Activated T-cell treated with anti-CD3 and anti-CD28 coated beads, Interleukin-2, amount 50 U/mL, for 24 hours (primary cell): Measurements from ENCODE around the gene ANKDD1B.

ENCODE experiments used
- DNase-seq: peaks from one replicate; pipeline ENCODE4 v3.0.0-alpha.2; 2020
- H3K27ac Mint-ChIP-seq: 2 replicates; pipeline ENCODE4 v1.8.0; 2020; ENCODE audit warnings: mild to moderate bottlenecking, mixed read lengths
- H3K27me3 Mint-ChIP-seq: 2 replicates; pipeline ENCODE4 v1.8.0; 2020; ENCODE audit warnings: mixed read lengths
- H3K36me3 Mint-ChIP-seq: 2 replicates; pipeline ENCODE4 v1.8.0; 2020; ENCODE audit warnings: low read depth, mixed read lengths
- H3K4me1 Mint-ChIP-seq: 2 replicates; pipeline ENCODE4 v1.8.0; 2020; ENCODE audit warnings: low read depth, mixed read lengths
- H3K4me3 Mint-ChIP-seq: 2 replicates; pipeline ENCODE4 v1.8.0; 2020; ENCODE audit warnings: mild to moderate bottlenecking, moderate library complexity, mixed read lengths
- H3K9me3 Mint-ChIP-seq: 2 replicates; pipeline ENCODE4 v1.8.0; 2020; ENCODE audit warnings: mixed read lengths

The ANKDD1B gene

DNA sequence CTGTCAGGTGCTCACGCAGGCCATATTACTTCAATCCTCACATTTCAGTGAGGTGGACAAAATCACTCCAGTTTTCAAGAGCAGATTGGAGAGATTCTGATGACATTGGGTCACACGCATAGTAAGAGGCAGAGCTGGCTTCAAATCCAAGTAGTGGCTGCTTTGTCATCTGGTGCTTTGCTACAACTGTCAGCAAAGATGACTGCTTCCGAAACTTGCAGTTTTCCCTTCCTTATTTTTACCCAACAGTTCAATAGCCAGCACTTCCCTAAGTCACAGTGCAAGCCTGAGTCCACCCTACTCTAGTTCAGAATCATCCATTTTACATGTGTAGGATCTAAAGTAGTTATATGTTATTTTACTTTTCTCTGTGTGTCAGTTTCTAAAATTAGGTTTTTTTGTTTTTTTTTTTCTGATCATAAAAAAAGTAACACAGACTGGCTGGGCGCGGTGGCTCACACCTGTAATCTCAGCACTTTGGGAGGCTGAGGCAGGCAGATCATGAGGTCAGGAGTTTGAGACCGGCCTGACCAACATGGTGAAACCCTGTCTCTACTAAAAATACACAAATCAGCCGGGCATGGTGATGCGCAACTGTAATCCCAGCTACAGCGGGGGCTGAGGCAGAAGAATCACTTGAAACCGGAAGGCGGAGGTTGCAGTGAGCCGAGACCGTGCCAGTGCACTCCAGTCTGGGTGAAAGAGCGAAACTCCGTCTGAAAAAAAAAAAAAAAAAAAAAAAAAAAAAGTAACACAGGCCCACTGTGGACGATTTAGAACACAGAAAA lies 49.6 kb downstream of the ANKDD1B start:
- DNase-seq: no peak
- no peak overlapping the region for H3K27ac Mint-ChIP-seq
- no peaks in the 10 kb centered on the region for H3K9me3 Mint-ChIP-seq
- H3K4me1 Mint-ChIP-seq: peaks cover 2% of the 10 kb centered on the region
- no peaks in the 10 kb centered on the region for H3K27me3 Mint-ChIP-seq
- H3K4me3 Mint-ChIP-seq: no peak overlapping the region
- no peaks in the 10 kb centered on the region for H3K36me3 Mint-ChIP-seq

GRCh38 chr5:75662061-75662460 lies 50.8 kb downstream of the ANKDD1B start:
- no peaks in the 10 kb centered on the region for H3K9me3 Mint-ChIP-seq
- H3K27ac Mint-ChIP-seq: no peak overlapping the region
- no peak overlapping the region for H3K4me3 Mint-ChIP-seq
- no peaks in the 10 kb centered on the region for H3K36me3 Mint-ChIP-seq
- H3K27me3 Mint-ChIP-seq: no peaks in the 10 kb centered on the region
- DNase-seq: no peak
- H3K4me1 Mint-ChIP-seq: peaks cover 4% of the 10 kb centered on the region

DNA sequence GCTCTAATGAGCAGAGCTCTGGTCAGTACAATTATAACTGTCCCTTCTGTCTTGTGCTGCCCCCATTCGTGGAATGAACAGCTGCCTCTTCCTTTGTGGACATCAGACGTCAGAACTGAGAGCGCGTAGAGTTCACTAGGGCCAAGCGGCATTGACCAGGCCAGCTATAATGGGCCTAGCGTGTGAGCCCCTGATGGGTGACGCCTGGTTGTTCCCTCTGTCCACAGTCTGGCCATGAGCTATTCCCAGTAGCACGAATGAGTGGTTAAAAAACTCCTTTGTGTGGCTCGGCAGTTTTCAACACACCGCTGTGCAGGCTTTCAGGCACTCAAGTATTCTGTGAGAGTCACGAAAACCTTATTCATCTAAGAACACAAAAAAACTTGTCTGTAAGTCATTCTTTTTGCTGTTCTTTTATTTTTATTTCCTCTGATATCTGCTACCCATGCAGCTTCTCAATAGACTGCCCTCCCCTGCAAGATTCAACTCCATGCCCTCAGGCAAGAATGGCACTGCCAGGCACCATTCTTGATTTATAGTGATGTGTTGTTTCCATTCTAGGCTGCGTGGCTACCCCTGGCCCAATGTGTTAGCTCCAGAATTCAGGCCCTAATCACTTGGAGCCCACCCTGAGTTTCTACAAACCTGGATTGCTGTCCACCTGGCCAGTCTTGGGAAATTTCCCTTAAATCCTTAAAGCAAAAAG lies 52.5 kb downstream of the ANKDD1B start:
- Mint-ChIP-seq H3K9me3 (no peaks in the 10 kb centered on the region), H3K27me3 (no peaks in the 10 kb centered on the region), H3K36me3 (no peaks in the 10 kb centered on the region), H3K4me1 (peaks cover 13% of the 10 kb centered on the region), H3K27ac (no peak overlapping the region), H3K4me3 (no peak overlapping the region)
- DNase-seq: no peak

DNA sequence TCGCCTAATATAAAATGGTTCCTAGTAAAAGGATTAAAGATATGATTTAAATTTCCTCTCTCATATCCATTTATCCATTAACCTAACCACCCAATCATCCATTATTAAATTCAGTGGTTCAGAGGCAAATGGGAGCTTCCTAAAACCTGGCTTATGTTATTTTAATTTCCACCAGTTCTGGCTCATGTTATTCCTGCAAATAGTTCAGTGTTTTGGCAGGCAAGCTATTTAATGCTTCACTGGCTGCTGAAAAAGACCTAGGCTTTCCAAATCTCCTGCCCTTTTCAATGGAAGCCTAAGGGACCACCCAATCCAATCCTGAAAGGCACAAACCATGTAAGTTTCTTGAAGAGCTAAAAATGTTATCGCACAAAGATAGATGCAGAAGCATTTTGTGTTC lies 53.7 kb downstream of the ANKDD1B start:
- H3K4me1 Mint-ChIP-seq: peaks cover 25% of the 10 kb centered on the region
- no peaks in the 10 kb centered on the region for H3K27me3 Mint-ChIP-seq
- no peak for DNase-seq
- H3K36me3 Mint-ChIP-seq: peaks cover 9% of the 10 kb centered on the region
- H3K9me3 Mint-ChIP-seq: no peaks in the 10 kb centered on the region
- no peak overlapping the region for H3K27ac Mint-ChIP-seq
- no peak overlapping the region for H3K4me3 Mint-ChIP-seq

DNA sequence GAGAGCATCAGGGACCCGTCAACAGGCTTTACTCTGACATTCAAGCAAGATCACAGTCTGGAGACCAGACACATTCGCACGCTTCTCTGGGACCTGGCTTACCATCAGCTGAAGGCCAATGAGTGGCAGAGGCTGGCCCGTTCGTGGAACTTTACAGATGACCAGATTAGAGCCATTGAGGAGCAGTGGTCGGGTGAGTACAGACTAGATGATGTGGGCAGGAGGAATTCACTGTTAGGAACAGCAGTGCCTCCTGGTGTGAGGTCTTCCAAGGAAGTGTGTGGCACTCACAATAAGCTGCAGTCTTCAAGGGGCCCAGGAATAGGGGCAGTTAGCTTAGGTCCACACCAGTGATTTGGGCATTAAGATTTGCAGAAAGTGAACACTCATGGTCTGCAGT lies 55.5 kb downstream of the ANKDD1B start:
- no peaks in the 10 kb centered on the region for H3K9me3 Mint-ChIP-seq
- no peak overlapping the region for H3K4me3 Mint-ChIP-seq
- H3K36me3 Mint-ChIP-seq: peaks cover 21% of the 10 kb centered on the region
- no peak for DNase-seq
- H3K4me1 Mint-ChIP-seq: peaks cover 38% of the 10 kb centered on the region
- no peaks in the 10 kb centered on the region for H3K27me3 Mint-ChIP-seq
- H3K27ac Mint-ChIP-seq: no peak overlapping the region

DNA sequence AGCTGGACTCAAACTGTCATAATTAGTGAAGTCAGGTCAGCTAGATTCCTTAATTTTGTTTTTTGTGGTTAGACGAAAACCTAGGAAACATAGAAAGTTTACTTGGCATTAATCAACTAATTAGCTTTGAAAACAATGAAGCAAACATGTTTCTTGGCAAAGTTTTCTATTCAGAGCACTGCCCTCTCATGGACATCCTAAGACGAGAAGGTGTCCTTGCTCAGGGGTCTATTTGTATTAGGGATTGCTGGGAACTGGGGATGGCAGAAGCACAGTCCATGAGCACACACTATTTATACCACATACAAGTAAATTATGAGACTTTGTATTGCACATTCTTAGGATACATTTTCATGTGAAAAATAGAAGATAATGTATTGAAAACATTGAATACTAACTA lies 56.3 kb downstream of the ANKDD1B start:
- Mint-ChIP-seq H3K9me3 (no peaks in the 10 kb centered on the region), H3K4me1 (peaks cover 38% of the 10 kb centered on the region), H3K27me3 (no peaks in the 10 kb centered on the region), H3K36me3 (peaks cover 28% of the 10 kb centered on the region), H3K4me3 (no peak overlapping the region), H3K27ac (no peak overlapping the region)
- DNase-seq: no peak

- Mint-ChIP-seq H3K4me3 (peak overlapping the region; percentile 76), H3K27me3 (no peaks in the 10 kb centered on the region), H3K4me1 (peaks cover 40% of the 10 kb centered on the region), H3K36me3 (peaks cover 36% of the 10 kb centered on the region), H3K9me3 (no peaks in the 10 kb centered on the region), H3K27ac (peak overlapping the region; percentile 98)
- DNase-seq: no peak
Measured at GRCh38 chr5:75668445-75668844, 57.2 kb downstream of the ANKDD1B start.

GRCh38 chr5:75668977-75669689 lies 57.9 kb downstream of the ANKDD1B start:
- H3K4me3 Mint-ChIP-seq: peak overlapping the region; percentile 76
- peak overlapping the region; percentile 98 for H3K27ac Mint-ChIP-seq
- H3K4me1 Mint-ChIP-seq: peaks cover 40% of the 10 kb centered on the region
- DNase-seq: peak; percentile 64
- no peaks in the 10 kb centered on the region for H3K27me3 Mint-ChIP-seq
- no peaks in the 10 kb centered on the region for H3K9me3 Mint-ChIP-seq
- H3K36me3 Mint-ChIP-seq: peaks cover 39% of the 10 kb centered on the region

- no peaks in the 10 kb centered on the region for H3K27me3 Mint-ChIP-seq
- no peaks in the 10 kb centered on the region for H3K9me3 Mint-ChIP-seq
- no peak for DNase-seq
- peaks cover 40% of the 10 kb centered on the region for H3K4me1 Mint-ChIP-seq
- peak overlapping the region; percentile 81 for H3K27ac Mint-ChIP-seq
- no peak overlapping the region for H3K4me3 Mint-ChIP-seq
- peaks cover 47% of the 10 kb centered on the region for H3K36me3 Mint-ChIP-seq
Measured at GRCh38 chr5:75670577-75670976, 59.3 kb downstream of the ANKDD1B start.

- Mint-ChIP-seq H3K36me3 (peaks cover 56% of the 10 kb centered on the region), H3K27me3 (no peaks in the 10 kb centered on the region), H3K4me3 (no peak overlapping the region), H3K4me1 (peaks cover 38% of the 10 kb centered on the region), H3K9me3 (no peaks in the 10 kb centered on the region), H3K27ac (peak overlapping the region; percentile 81)
- no peak for DNase-seq
Measured at GRCh38 chr5:75671506-75671905, 60.3 kb downstream of the ANKDD1B start.

DNA sequence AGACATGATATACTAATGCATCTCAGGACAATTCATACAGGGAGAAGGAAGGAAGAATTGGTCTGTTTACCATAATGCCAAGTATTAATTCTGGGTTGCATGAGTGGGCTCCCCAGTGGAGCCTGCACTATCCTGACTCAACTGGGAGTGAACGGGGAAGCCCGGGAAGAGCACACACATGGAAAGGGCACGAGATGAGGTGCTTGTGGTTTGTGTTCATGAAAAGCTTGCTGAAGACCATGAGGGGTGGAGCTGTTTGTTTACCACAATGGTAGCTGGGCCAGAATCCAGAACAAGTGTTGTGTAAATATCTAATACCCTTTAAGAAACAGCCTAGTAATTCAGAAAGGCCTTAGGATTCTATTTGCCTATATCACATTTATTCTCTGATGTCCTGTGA lies 61.4 kb downstream of the ANKDD1B start:
- peaks cover 39% of the 10 kb centered on the region for H3K4me1 Mint-ChIP-seq
- H3K4me3 Mint-ChIP-seq: no peak overlapping the region
- no peak overlapping the region for H3K27ac Mint-ChIP-seq

GRCh38 chr5:75675783-75676182 lies 64.5 kb downstream of the ANKDD1B start:
- no peak overlapping the region for H3K4me3 Mint-ChIP-seq
- H3K27ac Mint-ChIP-seq: peak overlapping the region; percentile 53
- DNase-seq: no peak
- H3K4me1 Mint-ChIP-seq: peaks cover 17% of the 10 kb centered on the region
- H3K27me3 Mint-ChIP-seq: no peaks in the 10 kb centered on the region
- H3K36me3 Mint-ChIP-seq: peaks cover 69% of the 10 kb centered on the region
- no peaks in the 10 kb centered on the region for H3K9me3 Mint-ChIP-seq

More for the DNA sequence above, 61.4 kb downstream of the ANKDD1B start:
- H3K36me3 Mint-ChIP-seq: peaks cover 63% of the 10 kb centered on the region
- no peaks in the 10 kb centered on the region for H3K9me3 Mint-ChIP-seq
- no peak for DNase-seq
- no peaks in the 10 kb centered on the region for H3K27me3 Mint-ChIP-seq

DNA sequence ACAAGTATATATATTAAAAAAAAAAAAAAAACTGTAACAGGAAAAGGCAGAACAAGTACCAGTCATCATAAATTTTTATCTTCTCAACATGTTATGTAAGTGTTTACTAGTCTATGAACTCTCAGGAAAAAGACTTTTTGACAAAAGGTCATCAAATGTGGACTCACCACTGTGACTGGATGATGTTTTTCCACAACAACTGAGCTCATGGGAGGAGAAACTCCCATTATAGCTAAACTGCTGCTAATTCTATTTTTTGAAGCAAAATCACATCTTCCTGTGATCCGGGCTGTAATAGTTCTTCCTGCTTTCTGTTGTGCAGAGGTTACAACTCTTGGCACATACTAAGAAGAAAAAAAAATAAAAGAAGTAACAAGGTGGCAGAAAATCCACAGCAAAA lies 66.4 kb downstream of the ANKDD1B start:
- H3K27ac Mint-ChIP-seq: peak overlapping the region; percentile 59
- no peak for DNase-seq

GRCh38 chr5:75678155-75678554 lies 66.9 kb downstream of the ANKDD1B start:
- Mint-ChIP-seq H3K4me1 (peaks cover 10% of the 10 kb centered on the region), H3K4me3 (no peak overlapping the region), H3K27me3 (no peaks in the 10 kb centered on the region), H3K9me3 (no peaks in the 10 kb centered on the region), H3K36me3 (peaks cover 58% of the 10 kb centered on the region), H3K27ac (peak overlapping the region; percentile 59)
- DNase-seq: no peak

More for the DNA sequence above, 66.4 kb downstream of the ANKDD1B start:
- Mint-ChIP-seq H3K4me3 (no peak overlapping the region), H3K27me3 (no peaks in the 10 kb centered on the region), H3K36me3 (peaks cover 58% of the 10 kb centered on the region), H3K9me3 (no peaks in the 10 kb centered on the region), H3K4me1 (peaks cover 11% of the 10 kb centered on the region)
